HepG2 (cell line): ENCODE data around the gene SLC2A11. TPM values are rescaled to one million over a fixed set of nuclear protein-coding genes. Genes with fewer than 3 reads are reported as not detected.

Source experiments
- GATAD2A ChIP-seq: IDR thresholded peaks from 2 replicates; pipeline ENCODE4 v1.6.1; 2016
- GLI4 ChIP-seq: sonication (generic); formaldehyde crosslinking; IDR thresholded peaks from 2 replicates; pipeline ENCODE4 v1.5.1; 2020; ENCODE audit warnings: missing genetic modification reagents, mild to moderate bottlenecking, moderate library complexity, borderline replicate concordance
- GTF2F1 ChIP-seq: fragments of 150-350 bp; IDR thresholded peaks from 2 replicates; pipeline ENCODE4 v1.6.1; 2014; ENCODE audit warnings: low read length
- GZF1 ChIP-seq: sonication (generic); formaldehyde crosslinking; IDR thresholded peaks from 2 replicates; pipeline ENCODE4 v1.5.1; 2020; ENCODE audit warnings: mild to moderate bottlenecking, missing genetic modification reagents
- NR2F2 ChIP-seq: IDR thresholded peaks from 2 replicates; pipeline ENCODE4 v1.6.1; 2012; ENCODE audit warnings: low read depth, inconsistent platforms, borderline replicate concordance
- PHF8 ChIP-seq: sonication (generic); formaldehyde crosslinking; IDR thresholded peaks from 2 replicates; pipeline ENCODE4 v1.5.0; 2020; ENCODE audit warnings: missing genetic modification reagents
- RELA ChIP-seq: sonication (generic); formaldehyde crosslinking; IDR thresholded peaks from 2 replicates; pipeline ENCODE4 v1.4.0; 2020; ENCODE audit warnings: missing genetic modification reagents
- RNF2 ChIP-seq: fragments of 450-650 bp; conservative IDR thresholded peaks from 2 replicates; pipeline ENCODE4 v1.6.1; 2016; ENCODE audit warnings: low read depth
- RORA ChIP-seq: sonication (generic); formaldehyde crosslinking; IDR thresholded peaks from 2 replicates; pipeline ENCODE4 v1.5.0; 2020; ENCODE audit warnings: mild to moderate bottlenecking, missing genetic modification reagents, moderate library complexity
- SCMH1 ChIP-seq: sonication (generic); formaldehyde crosslinking; IDR thresholded peaks from 2 replicates; pipeline ENCODE4 v1.9.0; 2021; ENCODE audit warnings: missing genetic modification reagents, mild to moderate bottlenecking, borderline replicate concordance
- SP1 ChIP-seq, 2 experiments: fragments of 450-650 bp in 1 of 2; sonication (generic) in 1 of 2; formaldehyde crosslinking in 1 of 2; IDR thresholded peaks; 2 replicates each; pipeline versions ENCODE4 v1.4.0 to v1.6.1; 2016 to 2020; ENCODE audit warnings: missing genetic modification reagents in 1 of 2
- THYN1 ChIP-seq: sonication (generic); formaldehyde crosslinking; IDR thresholded peaks from 2 replicates; pipeline ENCODE4 v1.8.1; 2023; ENCODE audit warnings: low read depth, mild to moderate bottlenecking, moderate library complexity, missing genetic modification reagents, borderline replicate concordance
- ZBTB33 ChIP-seq: sonication (generic); formaldehyde crosslinking; IDR thresholded peaks from 2 replicates; pipeline ENCODE4 v1.4.0; 2020; ENCODE audit warnings: missing genetic modification reagents
- ZFP91 ChIP-seq: sonication (generic); formaldehyde crosslinking; IDR thresholded peaks from 2 replicates; pipeline ENCODE4 v1.9.0; 2022; ENCODE audit warnings: missing genetic modification reagents, mild to moderate bottlenecking, borderline replicate concordance
- ZFYVE20 ChIP-seq: sonication (generic); formaldehyde crosslinking; IDR thresholded peaks from 2 replicates; pipeline ENCODE4 v1.8.0; 2023; ENCODE audit warnings: low read depth, mild to moderate bottlenecking, moderate library complexity, missing genetic modification reagents, borderline replicate concordance
- ZNF432 ChIP-seq: sonication (generic); formaldehyde crosslinking; IDR thresholded peaks from 2 replicates; pipeline ENCODE4 v1.5.0; 2020; ENCODE audit warnings: missing genetic modification reagents, mild to moderate bottlenecking, borderline replicate concordance
- ZNF691 ChIP-seq: sonication (generic); formaldehyde crosslinking; IDR thresholded peaks from 2 replicates; pipeline ENCODE4 v1.4.0; 2020; ENCODE audit warnings: missing genetic modification reagents, low read depth, mild to moderate bottlenecking, borderline replicate concordance
- polyA plus RNA-seq, 8 experiments: library from polyadenylated mRNA; depleted of rRNA in 3 of 8; stranded (reverse) in 7 of 8; unstranded in 1 of 8; fragments of >200 nt; fragmentation: Illumina TruSeq in 4 of 8; extraction: Trizol in 4 of 8; gene quantifications; 2 replicates each; pipeline versions ENCODE4 v1.2.1 to v1.2.3, GENCODE V29; 2011 to 2016; ENCODE audit warnings: low read depth in 4 of 8, missing spikeins in 1 of 8, mixed read lengths in 1 of 8; ENCODE audit not compliant: insufficient read depth in 1 of 8
- total RNA-seq, 5 experiments: library from RNA; depleted of rRNA; stranded (reverse); fragments of >200 nt; fragmentation: Illumina TruSeq; extraction: Trizol; gene quantifications; 2 replicates each; pipeline ENCODE4 v1.2.3, GENCODE V29; 2016; ENCODE audit warnings: low read depth in 1 of 5
- TF ChIP-seq, protein P1 (sequence below): fragments of 450-650 bp; IDR thresholded peaks from 2 replicates; pipeline ENCODE4 v1.6.1; 2017; ENCODE audit warnings: mild to moderate bottlenecking
- TF ChIP-seq, protein P2 (sequence below): sonication (generic); formaldehyde crosslinking; IDR thresholded peaks from 2 replicates; pipeline ENCODE4 v1.8.0; 2022; ENCODE audit warnings: low read depth, missing genetic modification reagents

Gene SLC2A11
- total and polyA plus RNA-seq, 2 of the 13 experiments (the other 11 are each of a cell fraction or from before 2014, with no cell fraction given): 15.2 to 15.4 TPM

- TF ChIP-seq, protein P1, sequence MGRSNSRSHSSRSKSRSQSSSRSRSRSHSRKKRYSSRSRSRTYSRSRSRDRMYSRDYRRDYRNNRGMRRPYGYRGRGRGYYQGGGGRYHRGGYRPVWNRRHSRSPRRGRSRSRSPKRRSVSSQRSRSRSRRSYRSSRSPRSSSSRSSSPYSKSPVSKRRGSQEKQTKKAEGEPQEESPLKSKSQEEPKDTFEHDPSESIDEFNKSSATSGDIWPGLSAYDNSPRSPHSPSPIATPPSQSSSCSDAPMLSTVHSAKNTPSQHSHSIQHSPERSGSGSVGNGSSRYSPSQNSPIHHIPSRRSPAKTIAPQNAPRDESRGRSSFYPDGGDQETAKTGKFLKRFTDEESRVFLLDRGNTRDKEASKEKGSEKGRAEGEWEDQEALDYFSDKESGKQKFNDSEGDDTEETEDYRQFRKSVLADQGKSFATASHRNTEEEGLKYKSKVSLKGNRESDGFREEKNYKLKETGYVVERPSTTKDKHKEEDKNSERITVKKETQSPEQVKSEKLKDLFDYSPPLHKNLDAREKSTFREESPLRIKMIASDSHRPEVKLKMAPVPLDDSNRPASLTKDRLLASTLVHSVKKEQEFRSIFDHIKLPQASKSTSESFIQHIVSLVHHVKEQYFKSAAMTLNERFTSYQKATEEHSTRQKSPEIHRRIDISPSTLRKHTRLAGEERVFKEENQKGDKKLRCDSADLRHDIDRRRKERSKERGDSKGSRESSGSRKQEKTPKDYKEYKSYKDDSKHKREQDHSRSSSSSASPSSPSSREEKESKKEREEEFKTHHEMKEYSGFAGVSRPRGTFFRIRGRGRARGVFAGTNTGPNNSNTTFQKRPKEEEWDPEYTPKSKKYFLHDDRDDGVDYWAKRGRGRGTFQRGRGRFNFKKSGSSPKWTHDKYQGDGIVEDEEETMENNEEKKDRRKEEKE: no peak
- TF ChIP-seq SCMH1 (CRISPR knock-in tag): no peak
- peak; percentile 75; the same call in 1 of the 2 replicates for TF ChIP-seq ZFP91 (CRISPR knock-in tag)
- no peak for TF ChIP-seq THYN1 (CRISPR knock-in tag)
- TF ChIP-seq GTF2F1: no peak
- TF ChIP-seq GZF1 (CRISPR knock-in tag): no peak
- 0 out of 2 replicates have a peak, but pooled peaks have one; percentile 29 for TF ChIP-seq RNF2
- no peak for TF ChIP-seq GLI4 (CRISPR knock-in tag)
- peak; percentile 66 for TF ChIP-seq ZBTB33 (CRISPR knock-in tag)
- no peak for TF ChIP-seq ZNF432
- TF ChIP-seq ZFYVE20 (CRISPR knock-in tag): no peak
- peak; percentile 82; the same call in 1 of the 2 replicates for TF ChIP-seq ZNF691
- TF ChIP-seq, protein P2, sequence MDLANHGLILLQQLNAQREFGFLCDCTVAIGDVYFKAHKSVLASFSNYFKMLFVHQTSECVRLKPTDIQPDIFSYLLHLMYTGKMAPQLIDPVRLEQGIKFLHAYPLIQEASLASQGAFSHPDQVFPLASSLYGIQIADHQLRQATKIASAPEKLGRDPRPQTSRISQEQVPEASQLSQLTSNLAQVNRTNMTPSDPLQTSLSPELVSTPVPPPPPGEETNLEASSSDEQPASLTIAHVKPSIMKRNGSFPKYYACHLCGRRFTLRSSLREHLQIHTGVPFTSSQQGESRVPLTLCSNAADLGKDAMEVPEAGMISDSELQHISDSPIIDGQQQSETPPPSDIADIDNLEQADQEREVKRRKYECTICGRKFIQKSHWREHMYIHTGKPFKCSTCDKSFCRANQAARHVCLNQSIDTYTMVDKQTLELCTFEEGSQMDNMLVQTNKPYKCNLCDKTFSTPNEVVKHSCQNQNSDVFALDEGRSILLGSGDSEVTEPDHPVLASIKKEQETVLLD: no peak
- TF ChIP-seq SP1 (IDR thresholded peaks at IDR 0.05): no peak
- peak; percentile 44; the same call in 1 of the 2 replicates for TF ChIP-seq SP1 (CRISPR knock-in tag; IDR thresholded peaks at IDR 0.05)
- TF ChIP-seq RELA: 0 out of 2 replicates have a peak, but pooled peaks have one; percentile 92
- TF ChIP-seq PHF8 (CRISPR knock-in tag): peak; percentile 70
- no peak for TF ChIP-seq RORA (CRISPR knock-in tag)
- peak; percentile 29; the same call in 1 of the 2 replicates for TF ChIP-seq GATAD2A (CRISPR knock-in tag)
- no peak for TF ChIP-seq NR2F2
These were observed 8.4 kb upstream of the SLC2A11 start (continued) for GRCh38 chr22:23849009-23850006.
